ENCODE data around the gene HMCN2. TPM values are rescaled to one million over a fixed set of nuclear protein-coding genes. Genes with fewer than 3 reads are reported as not detected.

The HMCN2 gene
- total RNA-seq, 1 donor from 2014 or later = 0.15 TPM

DNA sequence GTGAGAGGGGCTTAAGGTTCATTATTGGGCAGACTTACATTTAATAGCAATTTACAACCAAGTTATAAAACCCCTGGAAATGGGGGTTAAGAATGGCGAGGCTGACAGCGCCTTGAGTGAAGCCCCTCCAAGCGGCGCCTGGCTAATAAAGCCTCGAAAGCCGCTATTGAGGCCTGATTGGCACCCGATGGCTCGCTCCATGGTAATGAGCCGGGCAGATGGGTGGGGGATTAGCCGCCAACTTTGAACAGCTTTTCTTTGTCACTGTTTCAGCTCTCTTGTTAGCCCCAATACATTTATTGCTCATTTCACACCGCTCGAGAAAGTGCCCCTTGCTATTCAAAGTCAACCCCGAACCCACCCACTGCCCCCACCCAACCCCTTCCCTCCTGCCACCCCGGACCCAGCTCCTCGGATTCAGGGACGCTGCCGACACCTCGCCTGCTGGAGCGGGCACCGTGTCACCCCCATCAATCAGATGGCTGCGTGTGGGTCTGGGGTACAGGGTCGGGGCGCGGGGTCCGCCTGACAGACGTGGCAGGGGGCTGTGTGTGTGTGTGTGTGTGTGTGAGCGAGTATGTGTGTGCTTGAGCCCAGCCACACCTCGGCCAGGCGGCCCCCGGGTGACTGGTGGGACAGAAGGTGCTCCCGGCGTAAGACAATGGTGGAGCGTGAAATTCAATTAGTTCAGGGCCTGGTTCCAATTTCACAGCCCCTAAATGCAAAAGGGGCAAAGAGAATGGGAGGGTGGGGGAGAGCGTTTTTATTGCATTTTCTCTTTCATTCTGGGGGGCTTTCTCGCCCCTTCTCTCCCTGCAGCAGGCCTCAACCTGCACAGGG, 213.4 kb downstream of the HMCN2 start:
- Mint-ChIP-seq H3K9me3 (no peaks in the 10 kb centered on the region), H3K4me1 (peaks cover 74% of the 10 kb centered on the region), H3K27ac (peak overlapping the region; percentile 79), H3K27me3 (ENCODE audit: insufficient read depth, low read depth) (peaks cover 29% of the 10 kb centered on the region), H3K36me3 (no peaks in the 10 kb centered on the region), H3K4me3 (peak overlapping the region; percentile 76)
- Histone ChIP-seq H3K36me3 (no peaks in the 10 kb centered on the region), H3K79me2 (ENCODE audit: low read depth) (no peaks in the 10 kb centered on the region), H4K20me1 (ENCODE audit: low read depth) (peaks cover 5% of the 10 kb centered on the region), H3K27me3 (no peaks in the 10 kb centered on the region), H2AFZ (replicated peaks) (no peak overlapping the region), H3K27ac (no peak overlapping the region), H3K4me1 (peaks cover 62% of the 10 kb centered on the region), H3K4me3 (no peak overlapping the region), H3K9ac (no peak overlapping the region), H3K4me2 (peak overlapping the region; percentile 60), H3F3A (ENCODE audit: low read depth) (peaks cover 44% of the 10 kb centered on the region), H3K9me3 (ENCODE audit: low read depth) (no peaks in the 10 kb centered on the region)
- TF ChIP-seq EZH2phosphoT487 (IDR thresholded peaks at IDR 0.05) (no peak), EZH2 (IDR thresholded peaks at IDR 0.05) (no peak)
- TF ChIP-seq, protein P1, sequence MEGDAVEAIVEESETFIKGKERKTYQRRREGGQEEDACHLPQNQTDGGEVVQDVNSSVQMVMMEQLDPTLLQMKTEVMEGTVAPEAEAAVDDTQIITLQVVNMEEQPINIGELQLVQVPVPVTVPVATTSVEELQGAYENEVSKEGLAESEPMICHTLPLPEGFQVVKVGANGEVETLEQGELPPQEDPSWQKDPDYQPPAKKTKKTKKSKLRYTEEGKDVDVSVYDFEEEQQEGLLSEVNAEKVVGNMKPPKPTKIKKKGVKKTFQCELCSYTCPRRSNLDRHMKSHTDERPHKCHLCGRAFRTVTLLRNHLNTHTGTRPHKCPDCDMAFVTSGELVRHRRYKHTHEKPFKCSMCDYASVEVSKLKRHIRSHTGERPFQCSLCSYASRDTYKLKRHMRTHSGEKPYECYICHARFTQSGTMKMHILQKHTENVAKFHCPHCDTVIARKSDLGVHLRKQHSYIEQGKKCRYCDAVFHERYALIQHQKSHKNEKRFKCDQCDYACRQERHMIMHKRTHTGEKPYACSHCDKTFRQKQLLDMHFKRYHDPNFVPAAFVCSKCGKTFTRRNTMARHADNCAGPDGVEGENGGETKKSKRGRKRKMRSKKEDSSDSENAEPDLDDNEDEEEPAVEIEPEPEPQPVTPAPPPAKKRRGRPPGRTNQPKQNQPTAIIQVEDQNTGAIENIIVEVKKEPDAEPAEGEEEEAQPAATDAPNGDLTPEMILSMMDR (IDR thresholded peaks at IDR 0.05) = no peak
- peak; percentile 82 for DNase-seq (ENCODE audit: low spot score)

DNA sequence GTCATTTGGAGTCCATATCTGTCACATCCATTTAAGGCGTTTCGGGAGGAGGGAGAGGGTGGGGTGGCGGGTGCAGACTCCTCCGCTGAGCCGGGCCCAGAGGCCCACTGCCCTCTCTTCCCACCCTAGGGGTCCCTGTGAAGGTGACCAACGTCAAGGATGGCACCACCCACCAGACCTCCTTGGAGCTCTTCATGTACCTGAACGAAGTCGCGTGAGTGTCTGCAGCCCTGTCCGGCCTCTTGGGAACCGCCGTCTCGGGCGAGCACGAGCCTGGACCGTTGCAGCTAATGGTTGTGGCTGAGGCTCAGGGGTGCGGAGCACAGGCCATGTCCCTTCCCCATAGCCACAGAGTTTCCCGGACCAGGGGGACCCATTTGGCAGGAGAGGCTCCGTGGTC, 214.0 kb downstream of the HMCN2 start:
- TF ChIP-seq EZH2phosphoT487 (IDR thresholded peaks at IDR 0.05) = no peak
- TF ChIP-seq, protein P1 (IDR thresholded peaks at IDR 0.05) = no peak
- TF ChIP-seq EZH2 (IDR thresholded peaks at IDR 0.05) = no peak
- no peaks in the 10 kb centered on the region for H3K9me3 Mint-ChIP-seq
- Histone ChIP-seq H3F3A (ENCODE audit: low read depth) (peaks cover 41% of the 10 kb centered on the region), H4K20me1 (ENCODE audit: low read depth) (peaks cover 5% of the 10 kb centered on the region), H2AFZ (replicated peaks) (no peak overlapping the region), H3K4me3 (no peak overlapping the region), H3K27me3 (no peaks in the 10 kb centered on the region), H3K36me3 (no peaks in the 10 kb centered on the region), H3K9ac (no peak overlapping the region), H3K4me1 (peaks cover 56% of the 10 kb centered on the region), H3K4me2 (peak overlapping the region; percentile 60), H3K27ac (no peak overlapping the region), H3K9me3 (ENCODE audit: low read depth) (no peaks in the 10 kb centered on the region), H3K79me2 (ENCODE audit: low read depth) (no peaks in the 10 kb centered on the region)
- peak overlapping the region; percentile 76 for H3K4me3 Mint-ChIP-seq
- H3K36me3 Mint-ChIP-seq = no peaks in the 10 kb centered on the region
- H3K4me1 Mint-ChIP-seq = peaks cover 74% of the 10 kb centered on the region
- H3K27ac Mint-ChIP-seq = peak overlapping the region; percentile 79
- H3K27me3 Mint-ChIP-seq (ENCODE audit: insufficient read depth, low read depth) = peaks cover 26% of the 10 kb centered on the region
- no peak for DNase-seq (ENCODE audit: low spot score)

DNA sequence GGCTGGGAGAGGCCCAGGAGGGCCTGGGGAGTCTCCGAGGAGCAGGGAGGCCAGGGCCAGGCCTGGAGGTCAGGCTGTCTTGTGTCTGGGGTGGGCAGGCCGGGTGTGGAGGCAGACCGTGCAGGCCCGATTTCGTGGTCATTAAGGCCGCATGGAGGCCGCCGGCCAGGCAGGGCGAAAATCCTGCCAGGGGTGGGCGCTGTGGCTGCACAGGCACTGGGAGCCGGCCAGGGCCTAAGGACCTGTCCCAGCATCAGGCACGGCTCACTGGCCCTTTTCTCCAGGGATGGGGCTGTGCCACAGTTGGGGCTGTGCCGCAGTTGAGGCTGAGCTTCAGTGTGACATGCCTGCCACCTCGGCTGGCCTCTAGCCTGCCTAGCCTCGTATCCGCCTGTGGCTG, 215.1 kb downstream of the HMCN2 start:
- peaks cover 67% of the 10 kb centered on the region for H3K4me1 Mint-ChIP-seq
- peaks cover 23% of the 10 kb centered on the region for H3K27me3 Mint-ChIP-seq (ENCODE audit: insufficient read depth, low read depth)
- H4K20me1 ChIP-seq (ENCODE audit: low read depth) = peaks cover 5% of the 10 kb centered on the region
- H3K36me3 Mint-ChIP-seq = no peaks in the 10 kb centered on the region
- no peaks in the 10 kb centered on the region for H3K36me3 ChIP-seq
- peaks cover 54% of the 10 kb centered on the region for H3K4me1 ChIP-seq
- H3K27ac ChIP-seq = no peak overlapping the region
- no peaks in the 10 kb centered on the region for H3K9me3 ChIP-seq (ENCODE audit: low read depth)
- no peaks in the 10 kb centered on the region for H3K9me3 Mint-ChIP-seq
- H3F3A ChIP-seq (ENCODE audit: low read depth) = peaks cover 41% of the 10 kb centered on the region
- no peak overlapping the region for H3K4me3 ChIP-seq
- DNase-seq (ENCODE audit: low spot score) = peak; percentile 76
- TF ChIP-seq EZH2 (IDR thresholded peaks at IDR 0.05) = no peak
- TF ChIP-seq, protein P1 (IDR thresholded peaks at IDR 0.05) = peak; percentile 60
- H3K27me3 ChIP-seq = no peaks in the 10 kb centered on the region
- H3K9ac ChIP-seq = no peak overlapping the region
- no peak overlapping the region for H3K27ac Mint-ChIP-seq
- no peaks in the 10 kb centered on the region for H3K79me2 ChIP-seq (ENCODE audit: low read depth)
- no peak overlapping the region for H2AFZ ChIP-seq (replicated peaks)
- H3K4me2 ChIP-seq = no peak overlapping the region
- no peak overlapping the region for H3K4me3 Mint-ChIP-seq

All from neural progenitor cell (in vitro differentiated cells).